OCI-LY1 (cell line): Measurements from ENCODE around the gene PLXND1.
"Not testable (repeated sequence)": the region's sequence is repeated elsewhere in the genome, so short reads cannot be mapped to it uniquely, and the experiment has no call there.

Experiments
- H2AFZ ChIP-seq: fragments of 200-600 bp; sonication (generic), shearing (Covaris generic); 2 replicates; pipeline ENCODE4 v1.6.0; 2014; ENCODE audit warnings: antibody characterized with exemption, mild to moderate bottlenecking, low read length
- H3F3A ChIP-seq: fragments of 200-600 bp; sonication (generic), shearing (Covaris generic); 2 replicates; pipeline ENCODE4 v1.6.0; 2014; ENCODE audit warnings: mild to moderate bottlenecking, antibody characterized with exemption, low read length, moderate library complexity; ENCODE audit not compliant: insufficient read depth
- H3K27ac ChIP-seq: fragments of 200-600 bp; sonication (generic); 2 replicates; pipeline ENCODE4 v1.5.1; 2014; ENCODE audit warnings: low read length, mixed run types, mild to moderate bottlenecking, low read depth; ENCODE audit not compliant: poor library complexity, severe bottlenecking
- H3K27me3 ChIP-seq: fragments of 200-600 bp; sonication (generic); 2 replicates; pipeline ENCODE4 v1.6.0; 2014; ENCODE audit warnings: antibody characterized with exemption, mild to moderate bottlenecking, low read length, moderate library complexity; ENCODE audit not compliant: insufficient read depth
- H3K36me3 ChIP-seq: fragments of 200-600 bp; sonication (generic); 2 replicates; pipeline ENCODE4 v1.6.1; 2014; ENCODE audit warnings: mild to moderate bottlenecking, antibody characterized with exemption, low read length, moderate library complexity, mixed read lengths; ENCODE audit not compliant: insufficient read depth
- H3K4me1 ChIP-seq: fragments of 200-600 bp; sonication (generic); 2 replicates; pipeline ENCODE4 v1.5.1; 2014; ENCODE audit warnings: mild to moderate bottlenecking, low read length, moderate library complexity; ENCODE audit not compliant: insufficient read depth, severe bottlenecking
- H3K4me2 ChIP-seq: fragments of 200-600 bp; sonication (generic), shearing (Covaris generic); 2 replicates; pipeline ENCODE4 v1.6.1; 2014; ENCODE audit warnings: low read length
- H3K4me3 ChIP-seq: fragments of 200-600 bp; sonication (generic); 2 replicates; pipeline ENCODE4 v1.5.1; 2014; ENCODE audit warnings: low read length, low read depth, mild to moderate bottlenecking, mixed read lengths; ENCODE audit not compliant: poor library complexity, severe bottlenecking
- H3K79me2 ChIP-seq: fragments of 200-600 bp; shearing (Covaris generic); 2 replicates; pipeline ENCODE4 v1.6.1; 2016; ENCODE audit warnings: mixed run types, low read length, mixed read lengths; ENCODE audit not compliant: insufficient read depth
- H3K9ac ChIP-seq: fragments of 200-600 bp; sonication (generic), shearing (Covaris generic); 2 replicates; pipeline ENCODE4 v1.6.1; 2014; ENCODE audit warnings: mild to moderate bottlenecking, low read length, mixed read lengths
- H3K9me2 ChIP-seq: fragments of 200-600 bp; sonication (generic), shearing (Covaris generic); 2 replicates; pipeline ENCODE4 v1.6.1; 2014; ENCODE audit warnings: low read depth, mild to moderate bottlenecking, low read length, mixed read lengths
- H3K9me3 ChIP-seq: fragments of 200-600 bp; shearing (Covaris generic); 2 replicates; pipeline ENCODE4 v1.6.1; 2014; ENCODE audit warnings: low read length, mixed read lengths
- H4K20me1 ChIP-seq: fragments of 200-600 bp; sonication (generic), shearing (Covaris generic); 2 replicates; pipeline ENCODE4 v1.6.0; 2016; ENCODE audit warnings: mild to moderate bottlenecking, low read length; ENCODE audit not compliant: insufficient read depth
- EZH2 ChIP-seq: fragments of 200-600 bp; sonication (generic), shearing (Covaris generic); IDR thresholded peaks from 2 replicates; pipeline ENCODE4 v1.8.0; 2017; ENCODE audit warnings: borderline replicate concordance, mixed run types, mild to moderate bottlenecking, antibody characterized with exemption, low read length, moderate library complexity, mixed read lengths
- TF ChIP-seq, protein P1 (sequence below): fragments of 200-600 bp; sonication (generic), shearing (Covaris generic); IDR thresholded peaks from 2 replicates; pipeline ENCODE4 v1.5.1; 2017; ENCODE audit warnings: mild to moderate bottlenecking, antibody characterized with exemption, low read length, moderate library complexity, mixed read lengths

The PLXND1 gene

DNA sequence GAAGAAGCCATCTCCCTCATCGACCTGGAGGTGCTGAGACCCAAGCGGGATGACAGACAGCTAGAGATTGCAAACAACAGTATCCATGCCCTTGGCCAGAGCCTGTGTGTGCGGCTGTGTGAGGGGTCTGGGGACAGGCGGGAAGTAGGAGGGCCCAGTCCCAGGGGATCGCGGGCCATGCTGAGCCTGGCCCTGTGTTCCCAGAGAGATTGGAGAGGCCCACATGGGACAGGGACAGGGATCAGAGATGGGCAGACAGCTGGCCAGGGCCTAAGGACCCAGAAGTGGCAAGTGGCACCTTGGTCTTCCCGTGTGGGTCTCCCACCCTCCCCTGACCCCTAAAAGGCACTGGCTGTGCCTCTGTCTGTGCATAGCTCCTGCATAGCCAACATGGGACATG, 89.0 kb downstream of the PLXND1 start:
- Histone ChIP-seq H3K9me2 (no peaks in the 10 kb centered on the region), H3K36me3 (no peaks in the 10 kb centered on the region), H3K4me1 (no peaks in the 10 kb centered on the region), H3K9me3 (no peaks in the 10 kb centered on the region), H3K9ac (no peak overlapping the region), H3K79me2 (no peaks in the 10 kb centered on the region), H3K4me2 (no peak overlapping the region), H3K4me3 (no peak overlapping the region), H4K20me1 (no peaks in the 10 kb centered on the region), H3K27me3 (no peaks in the 10 kb centered on the region), H3F3A (no peaks in the 10 kb centered on the region), H2AFZ (no peak overlapping the region), H3K27ac (no peak overlapping the region)
- TF ChIP-seq, protein P1, sequence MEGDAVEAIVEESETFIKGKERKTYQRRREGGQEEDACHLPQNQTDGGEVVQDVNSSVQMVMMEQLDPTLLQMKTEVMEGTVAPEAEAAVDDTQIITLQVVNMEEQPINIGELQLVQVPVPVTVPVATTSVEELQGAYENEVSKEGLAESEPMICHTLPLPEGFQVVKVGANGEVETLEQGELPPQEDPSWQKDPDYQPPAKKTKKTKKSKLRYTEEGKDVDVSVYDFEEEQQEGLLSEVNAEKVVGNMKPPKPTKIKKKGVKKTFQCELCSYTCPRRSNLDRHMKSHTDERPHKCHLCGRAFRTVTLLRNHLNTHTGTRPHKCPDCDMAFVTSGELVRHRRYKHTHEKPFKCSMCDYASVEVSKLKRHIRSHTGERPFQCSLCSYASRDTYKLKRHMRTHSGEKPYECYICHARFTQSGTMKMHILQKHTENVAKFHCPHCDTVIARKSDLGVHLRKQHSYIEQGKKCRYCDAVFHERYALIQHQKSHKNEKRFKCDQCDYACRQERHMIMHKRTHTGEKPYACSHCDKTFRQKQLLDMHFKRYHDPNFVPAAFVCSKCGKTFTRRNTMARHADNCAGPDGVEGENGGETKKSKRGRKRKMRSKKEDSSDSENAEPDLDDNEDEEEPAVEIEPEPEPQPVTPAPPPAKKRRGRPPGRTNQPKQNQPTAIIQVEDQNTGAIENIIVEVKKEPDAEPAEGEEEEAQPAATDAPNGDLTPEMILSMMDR = no peak
- no peak for TF ChIP-seq EZH2

- H3K9me2 ChIP-seq, H3F3A ChIP-seq, H2AFZ ChIP-seq, H3K9me3 ChIP-seq, H3K4me2 ChIP-seq, H3K27ac ChIP-seq, H3K4me3 ChIP-seq, H3K36me3 ChIP-seq, H3K79me2 ChIP-seq, H3K4me1 ChIP-seq, H3K27me3 ChIP-seq, H4K20me1 ChIP-seq, H3K9ac ChIP-seq: not testable (repeated sequence)
Observed at GRCh38 chr3:129515821-129516432, 90.5 kb downstream of the PLXND1 start.

GRCh38 chr3:129515108-129515820, 91.2 kb downstream of the PLXND1 start:
- H3K4me1 ChIP-seq, H4K20me1 ChIP-seq, H3K36me3 ChIP-seq, H3F3A ChIP-seq, H3K27me3 ChIP-seq, H3K79me2 ChIP-seq, H3K9me2 ChIP-seq, H3K4me3 ChIP-seq, H3K9me3 ChIP-seq, H2AFZ ChIP-seq, H3K4me2 ChIP-seq, H3K9ac ChIP-seq, H3K27ac ChIP-seq: not testable (repeated sequence)

GRCh38 chr3:129514563-129514962, 91.9 kb downstream of the PLXND1 start:
- Histone ChIP-seq H3K9me2 (no peaks in the 10 kb centered on the region), H3K79me2 (no peaks in the 10 kb centered on the region), H2AFZ (no peak overlapping the region), H3K9ac (no peak overlapping the region), H3K9me3 (no peaks in the 10 kb centered on the region), H3F3A (no peaks in the 10 kb centered on the region), H3K27me3 (no peaks in the 10 kb centered on the region), H3K4me3 (no peak overlapping the region), H3K36me3 (no peaks in the 10 kb centered on the region), H3K27ac (no peak overlapping the region), H3K4me2 (no peak overlapping the region), H3K4me1 (no peaks in the 10 kb centered on the region), H4K20me1 (no peaks in the 10 kb centered on the region)
- no peak for TF ChIP-seq EZH2
- TF ChIP-seq, protein P1 = no peak
